GM12874 (cell line): Measurements from ENCODE around the gene RAB7A.

Source experiments
- TF ChIP-seq, protein P1 (sequence below): IDR thresholded peaks from 2 replicates; pipeline ENCODE4 v1.5.1; 2011; ENCODE audit warnings: low read depth, mild to moderate bottlenecking, control low read depth, low read length, moderate library complexity; ENCODE audit not compliant: insufficient read depth

Gene RAB7A

DNA sequence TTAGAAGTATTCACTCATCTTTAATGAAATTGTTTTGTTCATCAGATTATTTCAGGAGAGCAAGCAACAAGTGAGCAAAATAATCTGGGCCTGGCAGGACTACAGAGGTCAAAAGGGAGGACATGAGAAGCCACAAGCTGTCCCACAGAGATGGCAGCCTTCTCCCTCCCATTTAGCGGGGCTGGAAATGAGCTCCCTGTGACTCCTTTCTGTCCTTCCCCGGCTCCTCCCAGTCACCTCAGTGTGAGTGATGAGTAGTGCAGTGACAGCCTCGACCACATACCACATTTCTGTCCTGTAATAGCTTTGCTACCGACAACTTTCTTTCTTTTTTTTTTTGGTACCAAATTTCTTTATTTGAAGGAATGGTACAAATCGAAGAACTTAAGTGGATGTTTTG is 38.0 kb downstream of the RAB7A start:
- TF ChIP-seq, protein P1, sequence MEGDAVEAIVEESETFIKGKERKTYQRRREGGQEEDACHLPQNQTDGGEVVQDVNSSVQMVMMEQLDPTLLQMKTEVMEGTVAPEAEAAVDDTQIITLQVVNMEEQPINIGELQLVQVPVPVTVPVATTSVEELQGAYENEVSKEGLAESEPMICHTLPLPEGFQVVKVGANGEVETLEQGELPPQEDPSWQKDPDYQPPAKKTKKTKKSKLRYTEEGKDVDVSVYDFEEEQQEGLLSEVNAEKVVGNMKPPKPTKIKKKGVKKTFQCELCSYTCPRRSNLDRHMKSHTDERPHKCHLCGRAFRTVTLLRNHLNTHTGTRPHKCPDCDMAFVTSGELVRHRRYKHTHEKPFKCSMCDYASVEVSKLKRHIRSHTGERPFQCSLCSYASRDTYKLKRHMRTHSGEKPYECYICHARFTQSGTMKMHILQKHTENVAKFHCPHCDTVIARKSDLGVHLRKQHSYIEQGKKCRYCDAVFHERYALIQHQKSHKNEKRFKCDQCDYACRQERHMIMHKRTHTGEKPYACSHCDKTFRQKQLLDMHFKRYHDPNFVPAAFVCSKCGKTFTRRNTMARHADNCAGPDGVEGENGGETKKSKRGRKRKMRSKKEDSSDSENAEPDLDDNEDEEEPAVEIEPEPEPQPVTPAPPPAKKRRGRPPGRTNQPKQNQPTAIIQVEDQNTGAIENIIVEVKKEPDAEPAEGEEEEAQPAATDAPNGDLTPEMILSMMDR = no peak

DNA sequence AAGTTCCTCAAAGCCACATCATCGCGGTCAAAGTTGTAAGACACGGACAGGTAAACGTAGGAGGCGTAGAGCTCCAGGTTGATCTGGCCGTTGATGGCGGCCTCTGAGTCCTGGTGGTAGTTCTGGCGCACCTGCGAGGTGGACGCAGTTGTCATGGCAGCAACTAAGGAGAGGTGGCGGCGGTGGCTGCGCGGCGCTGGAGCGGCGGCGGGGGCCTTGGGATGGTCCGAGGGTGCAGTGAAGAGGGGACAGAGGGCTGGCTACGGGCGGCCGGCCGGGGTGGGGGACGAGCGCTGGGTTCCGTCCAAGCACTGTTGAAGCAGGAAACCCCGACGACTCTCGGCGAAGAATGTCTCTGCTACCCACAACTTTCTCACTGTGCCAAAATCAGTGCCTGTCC is 38.9 kb downstream of the RAB7A start:
- TF ChIP-seq, protein P1 = no peak

DNA sequence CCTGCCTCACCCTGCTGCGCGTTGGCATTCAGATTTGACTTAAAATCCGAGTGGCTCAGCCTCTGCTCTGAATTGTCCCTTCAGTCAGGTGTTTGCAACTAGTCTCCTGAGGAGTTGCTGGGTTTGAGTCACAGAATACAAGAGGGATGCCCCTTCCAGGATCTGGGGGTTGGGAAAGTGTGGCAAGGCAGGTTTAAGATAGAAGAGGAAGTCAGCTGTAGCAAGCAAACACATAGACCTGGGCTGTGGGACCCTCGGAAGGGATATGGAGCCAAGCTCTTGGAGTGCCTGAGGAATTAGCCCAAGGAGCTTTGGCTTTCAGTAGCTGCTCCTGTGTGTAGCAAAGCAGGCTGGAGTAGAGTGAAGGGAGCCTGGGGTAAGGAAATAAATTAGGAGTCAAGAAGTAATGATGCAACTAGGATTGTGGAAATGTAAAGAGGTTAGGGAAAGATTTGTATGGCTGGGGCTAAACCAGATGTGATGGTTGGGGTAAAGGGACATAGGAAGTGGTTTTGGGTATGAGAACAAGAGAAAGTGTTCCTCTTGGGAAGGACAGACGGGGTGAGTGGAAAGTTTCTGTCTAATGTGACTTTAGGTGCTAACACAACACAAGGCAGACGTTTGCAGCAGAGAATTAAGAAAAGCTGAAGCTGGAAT is 41.2 kb downstream of the RAB7A start:
- TF ChIP-seq, protein P1 = no peak

DNA sequence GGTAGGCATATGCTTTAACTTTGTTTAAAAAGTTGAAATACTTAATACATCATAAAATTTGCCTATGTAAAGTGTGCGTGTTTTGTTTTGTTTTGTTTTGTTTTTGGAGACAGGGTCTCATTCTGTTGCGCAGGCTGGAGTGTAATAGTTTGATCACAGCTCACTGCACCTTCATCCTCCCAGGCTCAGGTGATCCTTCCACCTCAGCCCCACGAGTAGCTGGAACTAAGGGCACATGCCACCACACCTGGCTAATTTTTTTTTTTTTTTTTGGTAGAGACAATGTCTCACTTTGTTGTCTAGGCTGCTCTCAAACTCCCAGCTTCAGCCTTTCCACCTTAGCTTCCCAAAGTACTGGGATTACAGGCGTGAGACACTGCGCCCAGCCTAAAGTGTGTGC is 42.5 kb downstream of the RAB7A start:
- TF ChIP-seq, protein P1 = no peak

DNA sequence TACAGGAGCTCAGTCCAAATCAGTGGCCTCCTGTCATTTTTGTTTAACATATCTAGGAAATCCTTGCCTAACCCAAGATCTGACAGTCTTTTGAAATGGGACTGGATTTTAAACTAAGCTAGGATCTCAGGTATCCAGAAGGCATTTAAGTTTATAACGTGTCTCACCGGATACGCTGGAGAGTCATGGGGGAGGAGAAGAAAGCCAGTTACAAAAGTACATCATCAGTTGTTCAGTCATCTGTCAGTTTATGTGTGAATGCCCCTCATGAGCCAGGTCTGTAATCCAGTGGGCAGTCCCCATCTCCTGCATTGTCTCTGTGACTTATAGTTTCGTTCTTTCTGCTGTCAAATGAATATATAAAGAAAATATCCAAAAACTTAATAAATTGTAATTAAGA is 44.4 kb downstream of the RAB7A start:
- TF ChIP-seq, protein P1 = no peak

DNA sequence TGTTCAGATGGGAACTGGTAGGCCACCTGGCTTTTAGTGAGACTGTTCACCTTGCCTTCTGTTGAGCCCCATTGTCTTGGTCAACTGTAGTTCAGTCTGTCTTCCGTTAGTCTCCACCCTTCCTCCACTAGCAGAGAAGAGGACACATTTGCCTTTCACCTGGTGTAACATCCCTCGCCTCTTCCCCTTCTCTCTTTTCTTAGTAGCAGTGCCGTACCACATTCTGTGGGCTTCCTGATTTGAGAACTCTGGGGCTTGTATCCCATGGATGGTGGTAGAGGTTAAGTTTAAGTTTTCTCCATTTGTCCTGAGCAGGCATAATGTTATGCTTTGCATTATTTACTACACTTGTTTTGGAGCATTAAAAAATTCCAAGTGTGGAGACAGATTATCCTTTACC is 49.3 kb downstream of the RAB7A start:
- TF ChIP-seq, protein P1 = no peak

DNA sequence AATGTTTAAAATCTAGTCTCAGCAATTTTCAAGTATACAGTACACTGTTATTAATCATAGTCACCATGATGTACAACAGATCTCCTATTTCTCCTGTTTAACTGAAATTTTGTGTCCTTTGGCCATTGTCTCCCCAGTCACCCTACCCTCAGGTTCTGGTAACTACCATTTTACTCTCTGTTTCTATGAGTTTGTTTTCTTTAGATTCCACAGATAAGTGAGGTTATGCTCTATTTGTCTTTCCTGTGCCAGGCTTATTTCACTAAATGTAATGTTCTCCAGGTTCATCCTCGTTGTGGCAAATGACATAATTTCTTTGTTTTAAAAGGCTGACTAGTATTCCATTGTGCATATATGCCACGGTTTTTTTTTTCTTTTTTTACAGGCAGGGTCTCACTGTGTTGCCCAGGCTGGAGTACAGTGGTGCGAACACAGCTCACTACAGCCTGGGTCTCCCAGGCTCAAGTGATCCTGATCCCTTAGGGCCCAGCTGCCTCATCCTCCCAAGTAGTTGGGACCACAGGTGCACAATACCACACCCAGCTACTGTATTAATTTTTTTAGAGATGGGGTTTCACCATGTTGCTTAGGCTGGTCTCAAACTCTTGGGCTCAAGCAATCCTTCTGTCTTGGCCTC is 50.0 kb downstream of the RAB7A start:
- TF ChIP-seq, protein P1 = no peak
